Neural progenitor cell (in vitro differentiated cells): ENCODE data around the gene ZNF687.

Experiments
- EZH2 ChIP-seq: fragments of 200-600 bp; sonication (generic); IDR thresholded peaks from 2 replicates; pipeline ENCODE4 v1.6.1; 2017; ENCODE audit warnings: antibody characterized with exemption, mild to moderate bottlenecking, moderate library complexity
- EZH2phosphoT487 ChIP-seq: fragments of 200-600 bp; sonication (generic); IDR thresholded peaks from 2 replicates; pipeline ENCODE4 v1.6.1; 2017; ENCODE audit warnings: antibody characterized with exemption
- TF ChIP-seq, protein P1 (sequence below): fragments of 200-600 bp; sonication (generic); IDR thresholded peaks from 2 replicates; pipeline ENCODE4 v1.5.1; 2017; ENCODE audit warnings: antibody characterized with exemption, mild to moderate bottlenecking

DNA sequence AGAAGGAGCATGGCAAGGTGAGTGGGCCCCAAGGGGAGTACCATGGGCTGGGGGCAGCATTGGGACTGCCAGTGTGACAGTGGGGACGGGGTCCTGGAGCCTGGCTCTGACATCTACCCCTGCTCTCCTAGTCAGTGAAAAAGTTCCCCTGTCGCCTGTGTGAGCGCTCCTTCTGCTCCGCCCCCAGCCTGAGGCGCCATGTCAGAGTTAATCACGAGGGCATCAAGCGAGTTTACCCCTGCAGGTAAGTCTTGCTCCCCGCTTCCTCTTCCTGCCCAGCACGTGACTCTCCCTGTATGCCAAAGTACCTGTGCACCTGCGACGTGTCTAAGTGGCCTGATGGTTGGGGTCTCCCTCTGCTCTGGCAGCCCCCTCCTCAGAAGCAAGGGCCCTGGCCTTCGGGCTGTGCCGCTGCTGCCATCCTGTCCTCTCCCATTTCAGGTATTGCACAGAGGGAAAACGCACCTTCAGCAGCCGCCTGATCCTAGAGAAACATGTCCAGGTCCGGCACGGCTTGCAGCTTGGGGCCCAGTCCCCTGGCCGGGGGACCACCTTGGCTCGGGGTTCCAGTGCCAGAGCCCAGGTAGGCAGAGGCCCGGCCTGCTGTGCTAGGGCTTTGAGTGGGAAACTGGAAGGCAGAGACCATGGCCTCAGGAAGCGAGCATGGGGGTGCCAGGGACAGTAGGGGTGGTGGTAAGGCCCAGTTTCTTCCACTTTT is 8.1 kb downstream of the ZNF687 start:
- TF ChIP-seq, protein P1, sequence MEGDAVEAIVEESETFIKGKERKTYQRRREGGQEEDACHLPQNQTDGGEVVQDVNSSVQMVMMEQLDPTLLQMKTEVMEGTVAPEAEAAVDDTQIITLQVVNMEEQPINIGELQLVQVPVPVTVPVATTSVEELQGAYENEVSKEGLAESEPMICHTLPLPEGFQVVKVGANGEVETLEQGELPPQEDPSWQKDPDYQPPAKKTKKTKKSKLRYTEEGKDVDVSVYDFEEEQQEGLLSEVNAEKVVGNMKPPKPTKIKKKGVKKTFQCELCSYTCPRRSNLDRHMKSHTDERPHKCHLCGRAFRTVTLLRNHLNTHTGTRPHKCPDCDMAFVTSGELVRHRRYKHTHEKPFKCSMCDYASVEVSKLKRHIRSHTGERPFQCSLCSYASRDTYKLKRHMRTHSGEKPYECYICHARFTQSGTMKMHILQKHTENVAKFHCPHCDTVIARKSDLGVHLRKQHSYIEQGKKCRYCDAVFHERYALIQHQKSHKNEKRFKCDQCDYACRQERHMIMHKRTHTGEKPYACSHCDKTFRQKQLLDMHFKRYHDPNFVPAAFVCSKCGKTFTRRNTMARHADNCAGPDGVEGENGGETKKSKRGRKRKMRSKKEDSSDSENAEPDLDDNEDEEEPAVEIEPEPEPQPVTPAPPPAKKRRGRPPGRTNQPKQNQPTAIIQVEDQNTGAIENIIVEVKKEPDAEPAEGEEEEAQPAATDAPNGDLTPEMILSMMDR = no peak
- TF ChIP-seq EZH2phosphoT487 (no peak), EZH2 (no peak)
